Astrocyte (in vitro differentiated cells and primary cell): ENCODE measurements around the gene BOD1.

Experiments used
- EZH2 ChIP-seq: IDR thresholded peaks from 2 replicates; pipeline ENCODE4 v1.6.1; 2012; ENCODE audit warnings: mild to moderate bottlenecking, low read length, inconsistent platforms; ENCODE audit not compliant: insufficient read depth
- TF ChIP-seq, protein P1 (sequence below): IDR thresholded peaks from 2 replicates; pipeline ENCODE4 v1.5.1; 2011; ENCODE audit warnings: low read depth, mild to moderate bottlenecking, inconsistent platforms, low read length, moderate library complexity; ENCODE audit not compliant: insufficient read depth

DNA sequence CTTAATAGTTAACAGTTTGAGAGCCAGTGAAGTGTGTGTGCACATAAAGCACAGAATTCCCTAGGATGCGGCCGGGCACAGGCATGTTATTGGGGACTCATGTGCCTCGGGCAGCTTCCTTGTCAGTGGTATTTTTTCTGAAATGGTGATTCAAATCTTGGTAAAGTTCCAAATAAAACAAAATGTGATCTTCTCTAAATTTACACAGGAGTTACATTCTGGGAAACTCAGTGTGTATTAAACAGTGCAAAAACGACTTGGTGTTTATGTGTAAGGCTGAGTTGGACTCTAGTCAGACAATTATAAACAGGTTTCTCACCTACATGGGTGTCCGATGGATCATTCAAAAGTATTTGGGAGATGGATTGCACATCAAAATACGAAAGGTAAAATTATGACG is 48.9 kb downstream of the BOD1 start:
- TF ChIP-seq, protein P1, sequence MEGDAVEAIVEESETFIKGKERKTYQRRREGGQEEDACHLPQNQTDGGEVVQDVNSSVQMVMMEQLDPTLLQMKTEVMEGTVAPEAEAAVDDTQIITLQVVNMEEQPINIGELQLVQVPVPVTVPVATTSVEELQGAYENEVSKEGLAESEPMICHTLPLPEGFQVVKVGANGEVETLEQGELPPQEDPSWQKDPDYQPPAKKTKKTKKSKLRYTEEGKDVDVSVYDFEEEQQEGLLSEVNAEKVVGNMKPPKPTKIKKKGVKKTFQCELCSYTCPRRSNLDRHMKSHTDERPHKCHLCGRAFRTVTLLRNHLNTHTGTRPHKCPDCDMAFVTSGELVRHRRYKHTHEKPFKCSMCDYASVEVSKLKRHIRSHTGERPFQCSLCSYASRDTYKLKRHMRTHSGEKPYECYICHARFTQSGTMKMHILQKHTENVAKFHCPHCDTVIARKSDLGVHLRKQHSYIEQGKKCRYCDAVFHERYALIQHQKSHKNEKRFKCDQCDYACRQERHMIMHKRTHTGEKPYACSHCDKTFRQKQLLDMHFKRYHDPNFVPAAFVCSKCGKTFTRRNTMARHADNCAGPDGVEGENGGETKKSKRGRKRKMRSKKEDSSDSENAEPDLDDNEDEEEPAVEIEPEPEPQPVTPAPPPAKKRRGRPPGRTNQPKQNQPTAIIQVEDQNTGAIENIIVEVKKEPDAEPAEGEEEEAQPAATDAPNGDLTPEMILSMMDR = no peak
- TF ChIP-seq EZH2 = no peak
